Kidney epithelial cell (primary cell): ENCODE results near the gene DNAH3. TPM values are rescaled to one million over a fixed set of nuclear protein-coding genes. Genes with fewer than 3 reads are reported as not detected.
A peak's percentile ranks its signal among the peaks of the same experiment; 100 is the strongest.

ENCODE experiments used
- DNase-seq: peaks from one replicate; pipeline ENCODE4 v3.0.0-alpha.2; 2010; ENCODE audit warnings: low read depth
- H3K27me3 ChIP-seq: 2 replicates; pipeline ENCODE4 v1.6.0; 2011; ENCODE audit warnings: low read length; ENCODE audit not compliant: control insufficient read depth, insufficient read depth
- H3K36me3 ChIP-seq: 2 replicates; pipeline ENCODE4 v1.5.1; 2011; ENCODE audit warnings: low read length; ENCODE audit not compliant: control insufficient read depth, insufficient read depth
- H3K4me3 ChIP-seq: 2 replicates; pipeline ENCODE4 v1.5.1; 2011; ENCODE audit warnings: low read depth, mild to moderate bottlenecking, control low read depth, low read length
- total RNA-seq: library from RNA; depleted of rRNA; stranded (reverse); fragments of >200 nt; gene quantifications from 2 replicates; pipeline ENCODE4 v1.2.3, GENCODE V29; 2015
- TF ChIP-seq, protein P1 (sequence below): IDR thresholded peaks from 2 replicates; pipeline ENCODE4 v1.5.1; 2011; ENCODE audit warnings: mild to moderate bottlenecking, moderate library complexity, low read length, control low read depth, inconsistent platforms; ENCODE audit not compliant: insufficient read depth, poor library complexity, severe bottlenecking

DNAH3 gene
- total RNA-seq, 1 donor from 2014 or later, result not detected

DNA sequence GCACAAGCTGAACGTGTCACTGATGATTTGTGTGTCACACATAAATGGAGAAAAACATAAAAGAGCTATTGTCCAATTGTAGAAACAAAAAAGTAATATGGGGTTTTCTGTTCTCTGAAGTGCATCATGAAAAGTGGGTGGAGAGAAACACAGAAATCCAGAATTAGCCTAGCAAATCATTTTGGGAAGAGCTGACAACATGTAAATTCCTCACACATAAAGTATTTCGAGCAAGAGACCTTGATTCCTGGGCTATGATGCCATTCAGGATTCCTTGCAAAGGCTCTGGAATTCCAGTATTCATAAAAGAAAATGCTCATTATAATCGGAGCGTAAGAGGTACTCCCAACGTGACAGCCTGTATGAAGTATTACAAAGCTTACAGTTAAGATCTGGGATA is 251.6 kb downstream of the DNAH3 start:
- H3K4me3 ChIP-seq, result peak overlapping the region; percentile 65
- TF ChIP-seq, protein P1, sequence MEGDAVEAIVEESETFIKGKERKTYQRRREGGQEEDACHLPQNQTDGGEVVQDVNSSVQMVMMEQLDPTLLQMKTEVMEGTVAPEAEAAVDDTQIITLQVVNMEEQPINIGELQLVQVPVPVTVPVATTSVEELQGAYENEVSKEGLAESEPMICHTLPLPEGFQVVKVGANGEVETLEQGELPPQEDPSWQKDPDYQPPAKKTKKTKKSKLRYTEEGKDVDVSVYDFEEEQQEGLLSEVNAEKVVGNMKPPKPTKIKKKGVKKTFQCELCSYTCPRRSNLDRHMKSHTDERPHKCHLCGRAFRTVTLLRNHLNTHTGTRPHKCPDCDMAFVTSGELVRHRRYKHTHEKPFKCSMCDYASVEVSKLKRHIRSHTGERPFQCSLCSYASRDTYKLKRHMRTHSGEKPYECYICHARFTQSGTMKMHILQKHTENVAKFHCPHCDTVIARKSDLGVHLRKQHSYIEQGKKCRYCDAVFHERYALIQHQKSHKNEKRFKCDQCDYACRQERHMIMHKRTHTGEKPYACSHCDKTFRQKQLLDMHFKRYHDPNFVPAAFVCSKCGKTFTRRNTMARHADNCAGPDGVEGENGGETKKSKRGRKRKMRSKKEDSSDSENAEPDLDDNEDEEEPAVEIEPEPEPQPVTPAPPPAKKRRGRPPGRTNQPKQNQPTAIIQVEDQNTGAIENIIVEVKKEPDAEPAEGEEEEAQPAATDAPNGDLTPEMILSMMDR, result no peak
- DNase-seq, result no peak
- no peaks in the 10 kb centered on the region for H3K27me3 ChIP-seq
- peaks cover 2% of the 10 kb centered on the region for H3K36me3 ChIP-seq

DNA sequence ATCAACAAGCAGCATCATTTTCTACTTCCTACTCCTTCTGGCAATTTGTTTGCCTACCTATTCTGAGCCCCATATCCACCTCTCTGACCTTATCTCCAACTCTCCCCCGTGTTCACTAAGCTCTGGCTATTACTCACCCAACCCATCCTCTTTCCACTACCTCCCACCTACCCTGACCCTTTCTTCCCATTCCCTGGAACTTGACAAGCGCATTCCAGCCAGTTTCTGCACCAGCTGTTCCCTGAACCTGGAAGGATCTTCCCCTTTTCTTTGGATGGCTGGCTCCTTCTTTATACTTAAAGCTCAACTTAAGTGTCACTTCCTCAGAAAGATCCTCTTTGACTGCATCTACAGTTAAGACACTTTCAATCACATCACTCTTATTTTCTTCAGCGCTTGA is 252.7 kb downstream of the DNAH3 start:
- no peaks in the 10 kb centered on the region for H3K27me3 ChIP-seq
- TF ChIP-seq, protein P1, result no peak
- peak overlapping the region; percentile 13 for H3K4me3 ChIP-seq
- DNase-seq, result no peak
- peaks cover 3% of the 10 kb centered on the region for H3K36me3 ChIP-seq

DNA sequence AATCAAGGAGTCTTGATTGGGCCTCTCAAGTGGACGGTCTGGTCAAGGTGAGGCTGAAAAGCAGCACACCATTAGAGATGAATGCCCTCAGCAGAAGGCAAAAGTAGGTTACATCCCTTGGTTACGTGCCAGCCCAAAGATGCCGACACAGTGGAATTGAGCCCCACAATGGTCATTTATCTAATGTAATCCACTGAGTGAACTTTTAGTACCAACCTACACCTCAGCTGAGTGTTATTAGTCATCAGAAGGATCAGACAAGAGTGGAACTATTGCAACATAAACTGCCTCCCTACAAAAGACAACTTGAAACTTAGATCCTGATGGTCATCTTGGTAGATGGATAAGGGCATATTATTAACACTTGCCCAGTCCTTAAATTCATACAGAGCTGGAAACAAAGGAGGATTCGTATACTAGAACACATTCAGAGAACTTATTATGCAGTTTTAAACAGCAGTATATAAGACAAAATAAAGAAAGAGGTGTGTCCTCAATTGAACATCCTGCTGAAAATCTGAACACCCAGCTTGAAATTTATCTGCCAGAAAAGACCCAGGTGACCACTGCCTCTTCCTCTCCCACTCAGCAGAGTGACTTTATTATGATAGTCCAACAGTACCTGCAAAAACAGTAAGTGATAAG is 253.3 kb downstream of the DNAH3 start:
- peaks cover 4% of the 10 kb centered on the region for H3K36me3 ChIP-seq
- no peak for DNase-seq
- no peak overlapping the region for H3K4me3 ChIP-seq
- H3K27me3 ChIP-seq, result no peaks in the 10 kb centered on the region
- TF ChIP-seq, protein P1, result no peak

DNA sequence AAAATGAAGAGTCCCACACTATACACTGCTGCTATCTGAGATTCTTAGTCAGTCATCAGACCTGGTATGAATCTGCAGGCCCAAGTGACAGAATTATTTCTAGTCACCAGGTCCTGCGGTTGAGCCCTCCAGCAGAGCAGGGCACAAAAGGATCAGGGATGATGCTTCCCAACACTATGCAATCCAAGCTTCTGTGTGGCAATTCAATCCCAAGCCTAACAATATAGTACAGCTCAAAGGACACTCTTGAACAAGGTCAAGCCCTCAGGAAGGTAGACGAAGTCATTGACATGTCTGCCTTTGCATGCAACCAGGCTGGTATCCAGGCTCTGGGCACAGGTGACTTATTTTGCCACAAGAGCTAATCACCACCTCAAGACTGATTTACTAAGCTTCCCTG is 256.3 kb downstream of the DNAH3 start:
- Histone ChIP-seq H3K27me3 (no peaks in the 10 kb centered on the region), H3K4me3 (no peak overlapping the region), H3K36me3 (peaks cover 4% of the 10 kb centered on the region)
- TF ChIP-seq, protein P1, result no peak
- DNase-seq, result no peak

DNA sequence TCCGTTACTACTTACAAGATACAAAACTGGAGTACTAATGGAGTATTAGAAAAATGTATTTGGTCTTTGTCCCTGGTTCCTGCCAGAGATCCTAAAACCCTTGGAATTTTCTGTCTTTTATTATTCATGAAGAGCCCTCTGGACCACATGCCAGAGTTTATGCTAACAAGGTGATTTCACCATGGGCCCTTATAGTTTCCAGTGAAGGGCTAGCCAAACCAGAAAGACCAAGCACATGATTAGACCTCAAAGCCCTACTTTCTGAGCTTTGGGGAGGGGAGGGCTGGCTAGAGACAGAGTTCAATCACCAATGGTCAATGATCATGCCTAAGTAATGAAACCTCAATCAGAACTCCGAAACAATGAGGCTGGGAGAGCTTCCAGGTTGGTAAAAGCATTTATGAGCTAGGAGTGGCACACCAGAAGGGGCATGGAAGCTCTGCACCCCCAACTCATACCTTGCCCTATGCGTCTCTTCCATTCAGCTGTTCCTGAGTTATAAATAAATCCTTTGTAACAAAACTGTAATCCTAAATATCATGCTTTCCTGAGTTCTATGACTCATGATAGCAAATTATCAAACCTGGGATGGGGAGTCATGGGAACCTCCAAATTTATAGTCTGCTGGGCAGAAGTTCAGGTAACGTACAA is 260.9 kb downstream of the DNAH3 start:
- Histone ChIP-seq H3K36me3 (peaks cover 4% of the 10 kb centered on the region), H3K4me3 (no peak overlapping the region), H3K27me3 (no peaks in the 10 kb centered on the region)
- TF ChIP-seq, protein P1, result no peak
- DNase-seq, result no peak
